CD14-positive monocyte (primary cell): ENCODE data around the gene FLAD1. TPM values are rescaled to one million over a fixed set of nuclear protein-coding genes. Genes with fewer than 3 reads are reported as not detected.

Source experiments
- DNase-seq, 3 donors: peaks; one replicate each; pipeline ENCODE4 v3.0.0-alpha.2; 2011 to 2022
- H2AFZ ChIP-seq: 2 replicates; pipeline ENCODE4 v1.6.0; 2012; ENCODE audit warnings: mild to moderate bottlenecking, low read depth, low read length, inconsistent platforms; ENCODE audit not compliant: insufficient read depth, poor library complexity, severe bottlenecking
- H3K27ac ChIP-seq, 2 donors: 1 replicate in 1 of 2; 2 replicates in 1 of 2; pipeline ENCODE4 v1.5.1; 2012 to 2013; ENCODE audit warnings: low read length in 2 of 2, control low read depth in 1 of 2, inconsistent platforms in 1 of 2, low read depth in 1 of 2, mild to moderate bottlenecking in 1 of 2
- H3K27me3 ChIP-seq, 2 donors: one replicate each; pipeline versions ENCODE4 v1.6.0 to v1.6.1; 2011 to 2013; ENCODE audit warnings: low read length in 2 of 2; ENCODE audit not compliant: control insufficient read depth in 2 of 2, insufficient read depth in 2 of 2
- H3K36me3 ChIP-seq, 2 donors: replicated peaks in 1 of 2; 1 replicate in 1 of 2; 2 replicates in 1 of 2; pipeline versions ENCODE4 v1.5.1 to v1.6.1; 2012 to 2013; ENCODE audit warnings: low read length in 2 of 2, control low read depth in 1 of 2, inconsistent platforms in 1 of 2, mild to moderate bottlenecking in 1 of 2; ENCODE audit not compliant: insufficient read depth in 2 of 2, control insufficient read depth in 1 of 2
- H3K4me1 ChIP-seq, 2 donors: 1 replicate in 1 of 2; 2 replicates in 1 of 2; pipeline versions ENCODE4 v1.5.1 to v1.6.1; 2012 to 2013; ENCODE audit warnings: low read length in 2 of 2, control low read depth in 1 of 2, inconsistent platforms in 1 of 2, mild to moderate bottlenecking in 1 of 2, moderate library complexity in 1 of 2; ENCODE audit not compliant: insufficient read depth in 2 of 2, control insufficient read depth in 1 of 2
- H3K4me2 ChIP-seq: replicated peaks from 2 replicates; pipeline ENCODE3; 2012; ENCODE audit warnings: low read length, moderate library complexity, mild to moderate bottlenecking; ENCODE audit not compliant: poor library complexity, severe bottlenecking; ENCODE audit errors: extremely low read depth
- H3K4me3 ChIP-seq, 3 experiments: fragments of 200-600 bp in 1 of 3; sonication (generic) in 1 of 3; replicated peaks in 1 of 3; 1 replicate in 2 of 3; 2 replicates in 1 of 3; pipeline ENCODE4 v1.5.1; 2011 to 2013; ENCODE audit warnings: low read length in 3 of 3, mild to moderate bottlenecking in 3 of 3, control low read depth in 2 of 3, low read depth in 2 of 3, inconsistent platforms in 1 of 3, moderate library complexity in 1 of 3
- H3K79me2 ChIP-seq: 2 replicates; pipeline ENCODE4 v1.6.0; 2012; ENCODE audit warnings: mild to moderate bottlenecking, control low read depth, inconsistent platforms, low read length, moderate library complexity; ENCODE audit not compliant: insufficient read depth
- H3K9ac ChIP-seq: 2 replicates; pipeline ENCODE4 v1.6.0; 2017; ENCODE audit warnings: low read length, mild to moderate bottlenecking; ENCODE audit not compliant: insufficient read depth, poor library complexity, severe bottlenecking
- H3K9me3 ChIP-seq, 2 donors: replicated peaks in 1 of 2; 1 replicate in 1 of 2; 2 replicates in 1 of 2; pipeline versions ENCODE4 v1.5.1 to v1.6.1; 2012 to 2013; ENCODE audit warnings: low read length in 2 of 2, control low read depth in 1 of 2; ENCODE audit not compliant: control insufficient read depth in 1 of 2, insufficient read depth in 1 of 2
- H4K20me1 ChIP-seq: 2 replicates; pipeline ENCODE4 v1.6.0; 2012; ENCODE audit warnings: mild to moderate bottlenecking, low read length, control low read depth, moderate library complexity; ENCODE audit not compliant: insufficient read depth
- H3K27ac Mint-ChIP-seq, 7 donors: one replicate each; pipeline ENCODE4 v1.8.0; 2020; ENCODE audit warnings: mild to moderate bottlenecking in 7 of 7, mixed read lengths in 7 of 7, moderate library complexity in 6 of 7, inconsistent platforms in 2 of 7
- H3K27me3 Mint-ChIP-seq, 3 donors: one replicate each; pipeline ENCODE4 v1.8.0; 2021 to 2022; ENCODE audit warnings: low read depth in 3 of 3, mild to moderate bottlenecking in 3 of 3, mixed read lengths in 3 of 3, moderate library complexity in 3 of 3, inconsistent platforms in 1 of 3
- H3K36me3 Mint-ChIP-seq, 2 donors: one replicate each; pipeline ENCODE4 v1.8.0; 2020; ENCODE audit warnings: mixed read lengths in 2 of 2, inconsistent platforms in 1 of 2, mild to moderate bottlenecking in 1 of 2
- H3K4me1 Mint-ChIP-seq: one replicate; pipeline ENCODE4 v1.8.0; 2020; ENCODE audit warnings: mild to moderate bottlenecking, mixed read lengths
- H3K4me3 Mint-ChIP-seq, 2 donors: one replicate each; pipeline ENCODE4 v1.8.0; 2020; ENCODE audit warnings: mild to moderate bottlenecking in 2 of 2, mixed read lengths in 2 of 2, moderate library complexity in 1 of 2
- H3K9me3 Mint-ChIP-seq, 7 donors: one replicate each; pipeline ENCODE4 v1.8.0; 2020 to 2022; ENCODE audit warnings: mixed read lengths in 7 of 7, mild to moderate bottlenecking in 6 of 7, moderate library complexity in 6 of 7, inconsistent platforms in 2 of 7
- CTCF ChIP-seq: fragments of 200-600 bp; IDR thresholded peaks from one replicate; pipeline ENCODE4 v1.8.0; 2022; ENCODE audit warnings: antibody characterized with exemption, mild to moderate bottlenecking
- WGBS: methylation state at CpG from one replicate; pipeline ENCODE4 v1.1.5; 2013; ENCODE audit warnings: missing lambda C conversion rate; ENCODE audit not compliant: insufficient coverage; 5-methylcytosine and 5-hydroxymethylcytosine counted together
- intact Hi-C, 2 donors: fragments of 100-400 bp; cut with micrococcal nuclease; formaldehyde crosslinking; loops; one replicate each; pipeline versions ENCODE4 v1.15.0 to v1.15.1; 2023
- polyA plus RNA-seq, 3 donors: library from polyadenylated mRNA; depleted of rRNA in 1 of 3; unstranded in 2 of 3; stranded (reverse) in 1 of 3; fragments of 300-500 nt in 2 of 3; fragments of >200 nt in 1 of 3; fragmentation: Illumina TruSeq in 2 of 3; gene quantifications; 1 replicate in 2 of 3; 2 replicates in 1 of 3; pipeline ENCODE4 v1.2.3, GENCODE V29; 2012 to 2021

Gene FLAD1
- polyA plus RNA-seq, 3 donors: 31.5 to 41.6 (median 35.1) TPM

GRCh38 chr1:155034318-155035208 lies 51.4 kb downstream of the FLAD1 start:
- H3K27ac Mint-ChIP-seq: no peak overlapping the region
- H3K36me3 ChIP-seq: no peaks in the 10 kb centered on the region
- H3K27ac ChIP-seq: no peak overlapping the region
- no peak overlapping the region for H2AFZ ChIP-seq
- DNase-seq: no peak
- H4K20me1 ChIP-seq: no peaks in the 10 kb centered on the region
- no peaks in the 10 kb centered on the region for H3K79me2 ChIP-seq
- H3K27me3 ChIP-seq: no peaks in the 10 kb centered on the region
- H3K4me3 Mint-ChIP-seq: no peak overlapping the region
- WGBS: 79% methylated on average over 14 of the region's 20 CpGs
- no peaks in the 10 kb centered on the region for H3K9me3 ChIP-seq
- H3K36me3 Mint-ChIP-seq: no peaks in the 10 kb centered on the region
- peaks cover 33% of the 10 kb centered on the region for H3K4me1 Mint-ChIP-seq
- no peak for TF ChIP-seq CTCF
- no peak overlapping the region for H3K9ac ChIP-seq
- peaks cover 26 to 28% of the 10 kb centered on the region in 2 donors for H3K4me1 ChIP-seq
- peaks cover 0 to 1% (median 0%) of the 10 kb centered on the region in 7 donors for H3K9me3 Mint-ChIP-seq
- intact Hi-C loops: no loop called here
- H3K27me3 Mint-ChIP-seq: peaks cover 10 to 18% (median 12%) of the 10 kb centered on the region in 3 donors
- H3K4me3 ChIP-seq: no peak overlapping the region
- H3K4me2 ChIP-seq: no peak overlapping the region

GRCh38 chr1:155035936-155036335 lies 52.8 kb downstream of the FLAD1 start:
- H2AFZ ChIP-seq: no peak overlapping the region
- peak in 2 of 3 donors; percentile 51 to 60 for DNase-seq
- H3K79me2 ChIP-seq: no peaks in the 10 kb centered on the region
- H3K27me3 ChIP-seq: no peaks in the 10 kb centered on the region
- no peaks in the 10 kb centered on the region for H3K9me3 ChIP-seq
- Mint-ChIP-seq H3K4me3 (no peak overlapping the region), H3K36me3 (no peaks in the 10 kb centered on the region), H3K9me3 (peaks cover 0 to 3% (median 0%) of the 10 kb centered on the region in 7 donors), H3K4me1 (peaks cover 31% of the 10 kb centered on the region), H3K27ac (peak overlapping the region in 3 of 7 donors; percentile 13 to 35 (median 25)), H3K27me3 (peaks cover 10 to 19% (median 12%) of the 10 kb centered on the region in 3 donors)
- no peak for TF ChIP-seq CTCF
- intact Hi-C loops: no loop called here
- H3K4me2 ChIP-seq: peak overlapping the region; percentile 8
- no peaks in the 10 kb centered on the region for H4K20me1 ChIP-seq
- H3K4me3 ChIP-seq: no peak overlapping the region
- H3K9ac ChIP-seq: no peak overlapping the region
- no peaks in the 10 kb centered on the region for H3K36me3 ChIP-seq
- H3K27ac ChIP-seq: no peak overlapping the region
- 0% methylated on average over 1 of the region's 2 CpGs for WGBS
- H3K4me1 ChIP-seq: peaks cover 26 to 28% of the 10 kb centered on the region in 2 donors
